H9 (cell line): Measurements from ENCODE around the gene RAI14. TPM values are rescaled to one million over a fixed set of nuclear protein-coding genes. Genes with fewer than 3 reads are reported as not detected.

Source experiments
- DNase-seq: peaks from one replicate; pipeline ENCODE4 v3.0.0-alpha.2; 2017
- H2AFZ ChIP-seq: one replicate; pipeline ENCODE4 v1.6.1; 2013; ENCODE audit warnings: mild to moderate bottlenecking, low read length, control low read depth, moderate library complexity
- H2AK5ac ChIP-seq: 2 replicates; pipeline ENCODE4 v1.6.1; 2013; ENCODE audit warnings: low read length, control low read depth, mixed read lengths; ENCODE audit not compliant: insufficient read length
- H2BK120ac ChIP-seq: one replicate; pipeline ENCODE4 v1.6.1; 2013; ENCODE audit warnings: low read depth, mild to moderate bottlenecking, low read length, control low read depth, inconsistent platforms; ENCODE audit not compliant: poor library complexity, severe bottlenecking
- H2BK12ac ChIP-seq: 2 replicates; pipeline ENCODE4 v1.6.1; 2013; ENCODE audit warnings: low read length, control low read depth, mixed read lengths, low read depth; ENCODE audit not compliant: insufficient read length
- H2BK15ac ChIP-seq: 2 replicates; pipeline ENCODE4 v1.6.1; 2013; ENCODE audit warnings: low read depth, low read length, control low read depth
- H2BK20ac ChIP-seq: one replicate; pipeline ENCODE4 v1.6.1; 2013; ENCODE audit warnings: low read depth, mild to moderate bottlenecking, low read length, control low read depth, inconsistent platforms; ENCODE audit not compliant: poor library complexity, severe bottlenecking
- H2BK5ac ChIP-seq: 2 replicates; pipeline ENCODE4 v1.6.1; 2013; ENCODE audit warnings: low read length, control low read depth, mixed read lengths; ENCODE audit not compliant: insufficient read length
- H3K14ac ChIP-seq: 2 replicates; pipeline ENCODE4 v1.6.1; 2013; ENCODE audit warnings: low read length, control low read depth; ENCODE audit not compliant: insufficient read depth
- H3K18ac ChIP-seq: 2 replicates; pipeline ENCODE4 v1.6.1; 2013; ENCODE audit warnings: low read depth, mild to moderate bottlenecking, mixed read lengths, low read length, control low read depth; ENCODE audit not compliant: insufficient read length
- H3K23ac ChIP-seq: 2 replicates; pipeline ENCODE4 v1.6.1; 2013; ENCODE audit warnings: low read length, control low read depth, mixed read lengths, low read depth; ENCODE audit not compliant: insufficient read length
- H3K23me2 ChIP-seq: 2 replicates; pipeline ENCODE4 v1.6.1; 2013; ENCODE audit warnings: low read depth, mild to moderate bottlenecking, mixed read lengths, low read length, control low read depth; ENCODE audit not compliant: insufficient read length, poor library complexity, severe bottlenecking
- H3K27ac ChIP-seq: 2 replicates; pipeline ENCODE4 v1.5.1; 2013; ENCODE audit warnings: low read length, control low read depth, mixed read lengths, low read depth; ENCODE audit not compliant: insufficient read length
- H3K27me3 ChIP-seq: 2 replicates; pipeline ENCODE4 v1.6.1; 2013; ENCODE audit warnings: low read length, control low read depth, inconsistent platforms; ENCODE audit not compliant: insufficient read depth
- H3K4ac ChIP-seq: 2 replicates; pipeline ENCODE4 v1.6.1; 2013; ENCODE audit warnings: low read depth, mild to moderate bottlenecking, control low read depth, inconsistent platforms, low read length, moderate library complexity
- H3K4me1 ChIP-seq: 2 replicates; pipeline ENCODE4 v1.6.1; 2013; ENCODE audit warnings: low read length, control low read depth, inconsistent platforms; ENCODE audit not compliant: insufficient read depth
- H3K4me2 ChIP-seq: 2 replicates; pipeline ENCODE4 v1.6.1; 2013; ENCODE audit warnings: low read length, control low read depth, mixed read lengths; ENCODE audit not compliant: insufficient read length, insufficient read depth
- H3K56ac ChIP-seq: 2 replicates; pipeline ENCODE4 v1.6.1; 2013; ENCODE audit warnings: low read depth, mild to moderate bottlenecking, mixed read lengths, low read length, control low read depth; ENCODE audit not compliant: insufficient read length
- H3K79me1 ChIP-seq: 2 replicates; pipeline ENCODE4 v1.6.1; 2013; ENCODE audit warnings: low read depth, mild to moderate bottlenecking, moderate library complexity, low read length, control low read depth, inconsistent platforms; ENCODE audit not compliant: insufficient read depth, poor library complexity, severe bottlenecking
- H3K79me2 ChIP-seq: 2 replicates; pipeline ENCODE4 v1.6.1; 2013; ENCODE audit warnings: low read length, control low read depth, inconsistent platforms; ENCODE audit not compliant: insufficient read depth
- H3K9ac ChIP-seq: 2 replicates; pipeline ENCODE4 v1.6.1; 2013; ENCODE audit warnings: low read length, control low read depth, mixed read lengths; ENCODE audit not compliant: insufficient read length; ENCODE audit errors: extremely low read depth
- H3K9me3 ChIP-seq: one replicate; pipeline ENCODE4 v1.6.1; 2013; ENCODE audit warnings: low read depth, low read length, inconsistent platforms; ENCODE audit not compliant: control insufficient read depth
- H3T11ph ChIP-seq: one replicate; pipeline ENCODE4 v1.6.1; 2013; ENCODE audit warnings: mild to moderate bottlenecking, low read length, control low read depth, inconsistent platforms
- H4K20me1 ChIP-seq: one replicate; pipeline ENCODE4 v1.6.1; 2013; ENCODE audit not compliant: control insufficient read depth, insufficient read length, insufficient read depth
- H4K5ac ChIP-seq: 2 replicates; pipeline ENCODE4 v1.6.1; 2013; ENCODE audit warnings: low read depth, mild to moderate bottlenecking, mixed read lengths, low read length, control low read depth; ENCODE audit not compliant: insufficient read length
- H4K8ac ChIP-seq: replicated peaks from 2 replicates; pipeline ENCODE4 v1.6.1; 2013; ENCODE audit warnings: low read length, control low read depth, mixed read lengths, low read depth; ENCODE audit not compliant: insufficient read length
- H4K91ac ChIP-seq: 2 replicates; pipeline ENCODE4 v1.6.1; 2013; ENCODE audit warnings: low read depth, mild to moderate bottlenecking, moderate library complexity, mixed read lengths, low read length, control low read depth; ENCODE audit not compliant: insufficient read length
- H3K27ac Mint-ChIP-seq, 3 experiments: 2 replicates in 2 of 3; 3 replicates in 1 of 3; pipeline ENCODE4 v1.8.0; 2020 to 2021; ENCODE audit warnings: mixed read lengths in 3 of 3, mild to moderate bottlenecking in 1 of 3, moderate library complexity in 1 of 3
- H3K27me3 Mint-ChIP-seq: 2 replicates; pipeline ENCODE4 v1.8.0; 2021; ENCODE audit warnings: low read depth, mild to moderate bottlenecking, moderate library complexity, mixed read lengths
- H3K36me3 Mint-ChIP-seq, 3 experiments: 2 replicates in 2 of 3; 3 replicates in 1 of 3; pipeline ENCODE4 v1.8.0; 2020 to 2021; ENCODE audit warnings: low read depth in 3 of 3, mixed read lengths in 3 of 3; ENCODE audit not compliant: insufficient read depth in 1 of 3
- H3K4me1 Mint-ChIP-seq, 2 experiments: 2 replicates each; pipeline ENCODE4 v1.8.0; 2020; ENCODE audit warnings: mixed read lengths in 2 of 2
- H3K4me3 Mint-ChIP-seq, 2 experiments: 2 replicates in 1 of 2; 3 replicates in 1 of 2; pipeline ENCODE4 v1.8.0; 2020 to 2021; ENCODE audit warnings: mild to moderate bottlenecking in 2 of 2, mixed read lengths in 2 of 2, moderate library complexity in 1 of 2
- H3K9me3 Mint-ChIP-seq, 2 experiments: 2 replicates in 1 of 2; 3 replicates in 1 of 2; pipeline ENCODE4 v1.8.0; 2020; ENCODE audit warnings: mild to moderate bottlenecking in 2 of 2, mixed read lengths in 2 of 2, moderate library complexity in 1 of 2
- WGBS: extraction: QIAGEN DNeasy Blood & Tissue Kit; methylation state at CpG from one replicate; pipeline ENCODE4 v1.1.7; 2013; ENCODE audit warnings: missing lambda C conversion rate, low lambda C conversion rate, mixed read lengths; ENCODE audit not compliant: insufficient read length; ENCODE audit errors: extremely low coverage; 5-methylcytosine and 5-hydroxymethylcytosine counted together
- total RNA-seq: library from RNA; stranded (reverse); gene quantifications from 2 replicates; pipeline ENCODE4 v1.2.1, GENCODE V29; 2021
- TF ChIP-seq, protein P1 (sequence below): fragments of 200-600 bp; sonication (generic); conservative IDR thresholded peaks from 3 replicates; pipeline ENCODE4 v1.8.0; 2021; ENCODE audit warnings: antibody characterized with exemption, mild to moderate bottlenecking

Gene RAI14
- total RNA-seq, 1 experiment from 2014 or later, result 127 TPM

DNA sequence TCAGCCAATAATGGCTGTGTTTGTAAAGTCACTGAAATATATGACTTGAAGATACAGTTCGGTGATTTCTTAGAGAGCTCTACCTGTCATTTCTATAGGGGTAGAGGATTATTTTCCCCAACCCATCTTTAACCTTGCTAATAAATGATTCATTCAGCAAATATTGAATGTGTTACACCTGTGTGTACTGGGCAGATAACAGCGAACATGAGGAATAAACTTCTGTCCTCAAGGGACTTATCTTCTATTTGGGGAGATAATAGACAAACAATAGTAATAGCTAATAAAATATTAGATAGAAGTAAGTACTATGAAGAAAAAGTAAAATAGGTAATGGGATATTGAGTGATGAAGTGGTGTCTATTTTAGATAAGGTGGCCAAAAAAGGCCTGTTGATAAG lies 192.1 kb downstream of the RAI14 start:
- no peaks in the 10 kb centered on the region for H3K27me3 ChIP-seq
- H3K27me3 Mint-ChIP-seq, result no peaks in the 10 kb centered on the region
- no peaks in the 10 kb centered on the region; the same call in 1 of the 2 replicates for H3K4me1 ChIP-seq
- H3K4me3 Mint-ChIP-seq, result no peak overlapping the region
- H3K4me1 Mint-ChIP-seq, result peaks cover 7 to 9% of the 10 kb centered on the region in 2 experiments
- H3K36me3 Mint-ChIP-seq, result peaks cover 0 to 10% (median 2%) of the 10 kb centered on the region in 3 experiments; a peak in 6 of 7 replicates
- no peak overlapping the region for H4K91ac ChIP-seq
- no peak overlapping the region for H3K4me2 ChIP-seq
- H3T11ph ChIP-seq, result no peak overlapping the region
- H2AK5ac ChIP-seq, result no peak overlapping the region
- no peaks in the 10 kb centered on the region for H4K20me1 ChIP-seq
- H3K9me3 Mint-ChIP-seq, result no peaks in the 10 kb centered on the region
- H3K27ac Mint-ChIP-seq, result no peak overlapping the region
- no peak for DNase-seq
- H3K18ac ChIP-seq, result no peak overlapping the region
- H3K27ac ChIP-seq, result no peak overlapping the region
- H2AFZ ChIP-seq, result no peak overlapping the region
- no peak overlapping the region for H2BK12ac ChIP-seq
- no peak overlapping the region for H3K4ac ChIP-seq
- H4K8ac ChIP-seq, result no peak overlapping the region
- no peak overlapping the region for H2BK120ac ChIP-seq
- H3K9ac ChIP-seq, result no peak overlapping the region
- H3K14ac ChIP-seq, result no peak overlapping the region
- no peak overlapping the region for H3K56ac ChIP-seq
- no peak overlapping the region for H4K5ac ChIP-seq
- H2BK5ac ChIP-seq, result no peak overlapping the region
- no peak overlapping the region for H3K23ac ChIP-seq
- no peaks in the 10 kb centered on the region for H3K23me2 ChIP-seq
- TF ChIP-seq, protein P1, sequence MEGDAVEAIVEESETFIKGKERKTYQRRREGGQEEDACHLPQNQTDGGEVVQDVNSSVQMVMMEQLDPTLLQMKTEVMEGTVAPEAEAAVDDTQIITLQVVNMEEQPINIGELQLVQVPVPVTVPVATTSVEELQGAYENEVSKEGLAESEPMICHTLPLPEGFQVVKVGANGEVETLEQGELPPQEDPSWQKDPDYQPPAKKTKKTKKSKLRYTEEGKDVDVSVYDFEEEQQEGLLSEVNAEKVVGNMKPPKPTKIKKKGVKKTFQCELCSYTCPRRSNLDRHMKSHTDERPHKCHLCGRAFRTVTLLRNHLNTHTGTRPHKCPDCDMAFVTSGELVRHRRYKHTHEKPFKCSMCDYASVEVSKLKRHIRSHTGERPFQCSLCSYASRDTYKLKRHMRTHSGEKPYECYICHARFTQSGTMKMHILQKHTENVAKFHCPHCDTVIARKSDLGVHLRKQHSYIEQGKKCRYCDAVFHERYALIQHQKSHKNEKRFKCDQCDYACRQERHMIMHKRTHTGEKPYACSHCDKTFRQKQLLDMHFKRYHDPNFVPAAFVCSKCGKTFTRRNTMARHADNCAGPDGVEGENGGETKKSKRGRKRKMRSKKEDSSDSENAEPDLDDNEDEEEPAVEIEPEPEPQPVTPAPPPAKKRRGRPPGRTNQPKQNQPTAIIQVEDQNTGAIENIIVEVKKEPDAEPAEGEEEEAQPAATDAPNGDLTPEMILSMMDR, result no peak
- no peak overlapping the region for H2BK15ac ChIP-seq
- no peaks in the 10 kb centered on the region for H3K79me2 ChIP-seq
- no peaks in the 10 kb centered on the region for H3K9me3 ChIP-seq
- WGBS, result no CpG with 5 or more reads among the region's 2 CpGs
- no peaks in the 10 kb centered on the region for H3K79me1 ChIP-seq
- H2BK20ac ChIP-seq, result no peak overlapping the region
